Stomach (tissue), 4 donors: Measurements from ENCODE around the gene KRT12.

Source experiments
- EP300 ChIP-seq: sonication (generic); formaldehyde crosslinking; IDR thresholded peaks from one replicate; pipeline ENCODE4 v1.6.1; 2017; ENCODE audit warnings: antibody characterized with exemption
- POLR2A ChIP-seq, 4 donors: fragments of 450-650 bp; IDR thresholded peaks; one replicate each; pipeline ENCODE4 v1.6.1; 2016; ENCODE audit warnings: antibody characterized with exemption in 4 of 4, control low read depth in 2 of 4, mild to moderate bottlenecking in 1 of 4, moderate library complexity in 1 of 4
- POLR2AphosphoS5 ChIP-seq, 3 donors: sonication (generic); formaldehyde crosslinking; IDR thresholded peaks; one replicate each; pipeline ENCODE4 v1.6.1; 2016; ENCODE audit warnings: antibody characterized with exemption in 3 of 3
- TF ChIP-seq, protein P1 (sequence below), 7 experiments: fragments of 450-650 bp in 4 of 7; fragments of 200-600 bp in 3 of 7; sonication (generic) in 3 of 7; IDR thresholded peaks; one replicate each; pipeline ENCODE4 v1.5.1; 2016 to 2019; ENCODE audit warnings: antibody characterized with exemption in 7 of 7, control low read depth in 2 of 7, mild to moderate bottlenecking in 1 of 7

DNA sequence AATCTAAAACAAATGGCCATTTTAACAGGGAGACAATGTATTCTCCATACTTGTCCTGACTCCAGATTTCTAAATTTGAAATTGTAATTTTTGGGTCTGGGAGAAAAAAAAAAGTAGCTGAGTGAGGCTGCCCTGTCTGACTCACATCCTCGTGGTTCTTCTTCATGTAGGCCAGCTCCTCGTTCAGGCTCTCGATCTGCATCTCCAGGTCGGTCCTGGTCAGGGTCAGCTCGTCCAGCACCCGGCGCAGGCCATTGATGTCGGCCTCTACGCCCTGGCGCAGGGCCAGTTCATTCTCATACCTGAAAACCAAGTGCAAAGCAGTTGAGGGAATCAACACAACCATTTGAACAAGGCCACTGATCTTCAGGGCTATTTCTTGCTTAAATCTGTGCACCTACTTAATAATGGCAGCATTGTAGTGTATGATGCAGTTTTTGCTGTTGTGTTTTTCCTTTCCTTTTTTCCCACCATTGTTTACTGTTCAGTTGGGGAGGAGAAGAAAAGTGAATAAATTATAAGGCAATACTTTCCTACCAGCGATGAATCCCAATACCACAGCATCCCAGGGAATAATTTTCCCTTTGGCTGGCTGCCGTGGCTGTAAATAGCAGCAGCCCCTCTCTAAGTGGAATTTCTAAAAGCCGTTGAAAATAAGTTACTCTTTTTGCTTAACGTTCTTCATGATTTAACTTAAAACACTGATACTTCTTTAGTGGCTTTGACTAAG, 2.2 kb downstream of the KRT12 start:
- TF ChIP-seq, protein P1, sequence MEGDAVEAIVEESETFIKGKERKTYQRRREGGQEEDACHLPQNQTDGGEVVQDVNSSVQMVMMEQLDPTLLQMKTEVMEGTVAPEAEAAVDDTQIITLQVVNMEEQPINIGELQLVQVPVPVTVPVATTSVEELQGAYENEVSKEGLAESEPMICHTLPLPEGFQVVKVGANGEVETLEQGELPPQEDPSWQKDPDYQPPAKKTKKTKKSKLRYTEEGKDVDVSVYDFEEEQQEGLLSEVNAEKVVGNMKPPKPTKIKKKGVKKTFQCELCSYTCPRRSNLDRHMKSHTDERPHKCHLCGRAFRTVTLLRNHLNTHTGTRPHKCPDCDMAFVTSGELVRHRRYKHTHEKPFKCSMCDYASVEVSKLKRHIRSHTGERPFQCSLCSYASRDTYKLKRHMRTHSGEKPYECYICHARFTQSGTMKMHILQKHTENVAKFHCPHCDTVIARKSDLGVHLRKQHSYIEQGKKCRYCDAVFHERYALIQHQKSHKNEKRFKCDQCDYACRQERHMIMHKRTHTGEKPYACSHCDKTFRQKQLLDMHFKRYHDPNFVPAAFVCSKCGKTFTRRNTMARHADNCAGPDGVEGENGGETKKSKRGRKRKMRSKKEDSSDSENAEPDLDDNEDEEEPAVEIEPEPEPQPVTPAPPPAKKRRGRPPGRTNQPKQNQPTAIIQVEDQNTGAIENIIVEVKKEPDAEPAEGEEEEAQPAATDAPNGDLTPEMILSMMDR (IDR thresholded peaks at IDR 0.05), result no peak
- TF ChIP-seq EP300 (no peak), POLR2AphosphoS5 (IDR thresholded peaks at IDR 0.05) (no peak), POLR2A (IDR thresholded peaks at IDR 0.05) (no peak)
